Fibroblast of peridontal ligament (primary cell): ENCODE data around the gene ERV3-1.
"Not testable (repeated sequence)": the region's sequence is repeated elsewhere in the genome, so short reads cannot be mapped to it uniquely, and the experiment has no call there.

Experiments
- DNase-seq: peaks from one replicate; pipeline ENCODE4 v3.0.0-alpha.2; 2010; ENCODE audit errors: extremely low read depth

Gene ERV3-1, protein sequence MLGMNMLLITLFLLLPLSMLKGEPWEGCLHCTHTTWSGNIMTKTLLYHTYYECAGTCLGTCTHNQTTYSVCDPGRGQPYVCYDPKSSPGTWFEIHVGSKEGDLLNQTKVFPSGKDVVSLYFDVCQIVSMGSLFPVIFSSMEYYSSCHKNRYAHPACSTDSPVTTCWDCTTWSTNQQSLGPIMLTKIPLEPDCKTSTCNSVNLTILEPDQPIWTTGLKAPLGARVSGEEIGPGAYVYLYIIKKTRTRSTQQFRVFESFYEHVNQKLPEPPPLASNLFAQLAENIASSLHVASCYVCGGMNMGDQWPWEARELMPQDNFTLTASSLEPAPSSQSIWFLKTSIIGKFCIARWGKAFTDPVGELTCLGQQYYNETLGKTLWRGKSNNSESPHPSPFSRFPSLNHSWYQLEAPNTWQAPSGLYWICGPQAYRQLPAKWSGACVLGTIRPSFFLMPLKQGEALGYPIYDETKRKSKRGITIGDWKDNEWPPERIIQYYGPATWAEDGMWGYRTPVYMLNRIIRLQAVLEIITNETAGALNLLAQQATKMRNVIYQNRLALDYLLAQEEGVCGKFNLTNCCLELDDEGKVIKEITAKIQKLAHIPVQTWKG

DNA sequence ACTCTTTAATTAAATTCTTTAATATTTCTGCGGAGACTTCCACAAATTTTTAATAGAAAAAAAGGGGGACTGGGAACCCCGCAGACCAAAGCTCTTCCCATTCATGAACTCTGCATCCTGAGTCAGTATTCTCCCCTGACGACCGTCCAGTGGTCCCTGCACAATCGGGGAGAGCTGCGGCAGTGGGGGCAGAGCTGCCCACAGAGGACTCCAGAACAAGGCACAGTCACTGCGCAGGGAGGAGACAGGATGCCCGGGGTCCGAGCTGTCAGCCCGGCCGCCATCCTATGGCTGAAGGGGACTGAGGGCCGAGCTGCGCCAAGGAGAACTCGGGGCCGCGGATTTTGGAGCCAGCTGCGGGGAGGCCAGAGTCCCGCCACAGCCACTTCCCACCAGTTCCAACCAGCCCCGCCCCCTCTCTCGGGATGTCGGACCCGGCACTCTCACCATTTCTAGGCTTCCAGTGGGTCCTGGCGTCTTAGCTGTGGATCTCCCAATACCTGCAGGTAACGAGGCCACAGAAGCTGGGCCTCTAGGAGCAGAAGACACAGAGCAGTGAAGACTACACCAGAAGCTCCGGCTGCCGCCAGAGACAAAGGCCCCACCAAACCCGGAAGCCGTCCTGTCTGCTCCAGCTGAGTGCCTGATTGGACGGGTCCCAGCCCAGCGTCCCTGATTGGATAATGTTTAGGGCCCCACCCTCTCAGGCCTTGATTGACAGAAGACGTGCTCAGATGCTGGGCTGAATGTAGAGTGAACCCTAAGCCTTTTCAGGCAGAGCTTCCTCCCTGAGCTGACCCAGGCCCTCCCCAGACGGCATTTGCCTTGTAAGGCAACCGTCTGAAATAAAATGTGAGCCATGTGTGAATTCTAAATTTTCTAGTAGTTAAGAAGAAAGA is at the start of gene ERV3-1:
Gene ERV3-1 (minus strand): TSS at position 594 of the 899 bp plus-strand sequence. CDS start 13,661 bp downstream, outside the sequence.
- DNase-seq: peak; percentile 94

DNA sequence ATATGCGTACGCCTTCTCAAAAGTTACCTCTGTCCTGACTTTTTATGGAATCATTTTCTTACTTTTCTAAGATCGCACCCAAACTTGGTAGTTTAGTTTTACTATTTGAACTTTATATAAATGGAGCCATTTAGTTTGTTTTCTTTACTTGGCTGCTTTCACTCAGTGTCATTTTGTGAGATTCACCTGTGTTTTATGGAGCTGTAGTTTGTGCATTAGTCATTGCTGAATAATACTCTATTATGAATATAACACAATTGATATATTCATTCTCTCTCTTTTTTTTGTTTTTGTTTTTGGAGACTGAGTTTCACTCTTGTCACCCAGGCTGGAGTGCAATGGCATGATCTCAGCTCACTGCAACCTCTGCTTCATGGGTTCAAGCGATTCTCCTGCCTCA is 49.3 kb upstream of the ERV3-1 start:
- not testable (repeated sequence) for DNase-seq

DNA sequence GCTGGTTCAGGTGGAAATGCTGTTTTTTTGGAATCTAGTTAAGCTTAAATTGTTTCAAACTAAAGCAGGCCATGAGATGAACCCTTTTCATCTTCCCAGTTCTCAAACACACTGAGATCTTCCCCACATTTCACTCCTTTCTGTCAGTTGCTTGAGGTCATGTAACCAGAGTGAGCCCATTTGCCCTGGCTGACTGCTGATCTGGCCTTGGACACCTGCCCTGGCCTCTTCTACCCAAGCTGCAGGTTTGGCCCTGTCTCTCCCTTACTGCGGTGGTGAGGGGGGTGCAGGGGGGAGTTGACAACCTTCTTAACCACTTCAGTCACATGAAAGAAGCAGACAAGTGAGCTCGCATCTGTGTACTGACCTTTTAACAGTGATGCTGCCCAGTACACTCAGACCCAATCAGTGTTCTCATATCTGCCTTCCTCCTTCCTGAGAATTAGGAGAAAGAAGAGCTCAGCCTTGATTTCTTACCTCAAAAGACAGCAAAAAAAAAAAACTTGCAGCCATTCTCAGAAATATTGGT is 48.0 kb upstream of the ERV3-1 start:
- DNase-seq: not testable (repeated sequence)

DNA sequence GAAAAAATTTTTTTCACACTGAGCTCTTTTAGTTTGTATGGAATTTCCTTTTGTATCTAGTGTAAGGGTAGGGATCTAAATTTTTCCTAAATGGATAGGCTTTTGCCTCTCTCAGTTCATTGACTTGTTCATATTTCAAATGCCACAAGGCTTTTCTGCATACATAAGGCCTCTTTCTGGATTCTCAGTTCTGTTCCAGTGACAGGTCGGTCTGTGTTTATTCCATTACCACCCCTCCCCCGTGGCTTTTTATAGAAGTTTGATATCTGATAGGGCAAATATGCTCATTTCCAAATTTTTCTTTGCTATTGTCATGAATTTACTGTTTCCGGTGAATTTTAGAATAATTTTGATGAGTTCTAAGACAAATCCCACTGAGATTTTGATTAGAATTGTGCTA is 45.2 kb upstream of the ERV3-1 start:
- not testable (repeated sequence) for DNase-seq

DNA sequence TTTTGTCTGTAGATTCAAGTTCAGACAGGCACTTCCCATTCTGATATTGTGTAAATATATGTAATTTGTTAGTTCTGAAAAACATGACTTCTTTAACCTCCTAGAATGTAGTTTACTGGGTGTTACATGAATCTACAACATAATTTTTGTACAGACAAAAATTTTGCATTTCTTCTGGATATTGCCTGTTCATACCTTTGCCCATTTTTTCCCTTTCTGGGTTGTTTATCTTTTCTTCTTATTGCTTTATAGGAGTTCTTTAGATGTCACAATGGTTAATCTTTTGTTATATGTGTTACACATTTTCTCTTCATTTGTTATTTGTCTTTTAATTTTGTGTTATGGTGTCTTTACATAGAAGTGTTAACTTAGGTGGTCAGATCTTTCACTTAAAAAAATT is 44.7 kb upstream of the ERV3-1 start:
- DNase-seq: not testable (repeated sequence)

DNA sequence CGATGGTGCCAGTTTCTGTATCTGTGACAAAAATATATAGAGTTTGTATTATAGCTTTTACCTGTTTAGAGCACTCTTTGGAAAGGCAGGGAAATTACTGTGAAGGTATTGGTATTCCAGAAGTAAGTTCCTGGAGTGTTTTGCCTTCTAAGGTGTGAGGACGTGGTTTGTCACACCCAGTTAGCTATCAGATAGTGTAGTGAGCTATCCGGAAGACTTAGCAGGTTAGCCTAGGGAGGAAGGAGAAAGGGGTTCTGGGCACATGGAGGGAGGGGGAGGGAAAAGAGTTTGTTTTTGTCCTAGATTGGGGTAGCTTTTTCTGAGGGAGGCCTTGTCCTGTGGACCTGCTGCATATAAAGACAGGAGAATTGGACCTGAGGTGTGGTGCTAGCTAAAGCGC is 39.8 kb upstream of the ERV3-1 start:
- DNase-seq: not testable (repeated sequence)

DNA sequence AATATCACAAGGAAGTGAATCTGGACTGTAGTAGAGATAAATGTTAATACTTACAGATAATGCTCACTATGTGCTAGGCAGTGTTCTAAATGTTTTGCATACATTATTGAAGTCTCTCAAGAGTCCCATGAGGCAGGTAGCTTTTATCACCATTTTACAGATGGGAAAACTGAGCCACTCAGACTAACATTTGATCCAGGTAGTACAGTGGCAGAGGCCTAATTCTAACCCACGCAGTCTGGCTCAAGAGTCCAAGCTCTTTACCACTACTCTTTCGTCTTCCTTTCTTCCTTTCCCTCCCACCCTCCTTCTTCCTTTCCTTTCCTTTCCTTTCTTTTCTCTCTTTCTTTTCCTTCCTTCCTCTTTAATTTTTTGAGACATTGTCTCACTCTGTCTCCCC is 39.1 kb upstream of the ERV3-1 start:
- not testable (repeated sequence) for DNase-seq

DNA sequence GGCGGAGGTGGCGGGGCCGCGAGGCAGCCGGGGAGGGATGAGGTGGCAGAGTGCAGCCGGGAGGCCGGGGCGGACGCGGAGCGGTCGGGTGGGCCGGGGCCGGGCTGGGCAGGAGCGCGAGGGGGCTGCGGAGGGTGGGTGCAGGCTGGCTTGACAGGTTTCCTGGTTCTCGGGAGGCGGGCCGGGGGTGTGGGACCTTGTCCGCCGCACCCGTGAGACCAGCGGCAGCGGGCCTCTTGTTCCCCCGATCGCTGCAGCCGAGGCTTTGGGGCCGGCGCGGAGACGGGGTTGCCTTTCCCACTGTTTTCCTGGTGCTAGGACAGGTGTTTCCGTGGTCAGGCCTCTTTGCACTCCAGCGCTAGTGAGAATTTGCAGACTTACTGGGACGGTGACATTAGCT is 32.3 kb upstream of the ERV3-1 start:
- DNase-seq: peak; percentile 8

DNA sequence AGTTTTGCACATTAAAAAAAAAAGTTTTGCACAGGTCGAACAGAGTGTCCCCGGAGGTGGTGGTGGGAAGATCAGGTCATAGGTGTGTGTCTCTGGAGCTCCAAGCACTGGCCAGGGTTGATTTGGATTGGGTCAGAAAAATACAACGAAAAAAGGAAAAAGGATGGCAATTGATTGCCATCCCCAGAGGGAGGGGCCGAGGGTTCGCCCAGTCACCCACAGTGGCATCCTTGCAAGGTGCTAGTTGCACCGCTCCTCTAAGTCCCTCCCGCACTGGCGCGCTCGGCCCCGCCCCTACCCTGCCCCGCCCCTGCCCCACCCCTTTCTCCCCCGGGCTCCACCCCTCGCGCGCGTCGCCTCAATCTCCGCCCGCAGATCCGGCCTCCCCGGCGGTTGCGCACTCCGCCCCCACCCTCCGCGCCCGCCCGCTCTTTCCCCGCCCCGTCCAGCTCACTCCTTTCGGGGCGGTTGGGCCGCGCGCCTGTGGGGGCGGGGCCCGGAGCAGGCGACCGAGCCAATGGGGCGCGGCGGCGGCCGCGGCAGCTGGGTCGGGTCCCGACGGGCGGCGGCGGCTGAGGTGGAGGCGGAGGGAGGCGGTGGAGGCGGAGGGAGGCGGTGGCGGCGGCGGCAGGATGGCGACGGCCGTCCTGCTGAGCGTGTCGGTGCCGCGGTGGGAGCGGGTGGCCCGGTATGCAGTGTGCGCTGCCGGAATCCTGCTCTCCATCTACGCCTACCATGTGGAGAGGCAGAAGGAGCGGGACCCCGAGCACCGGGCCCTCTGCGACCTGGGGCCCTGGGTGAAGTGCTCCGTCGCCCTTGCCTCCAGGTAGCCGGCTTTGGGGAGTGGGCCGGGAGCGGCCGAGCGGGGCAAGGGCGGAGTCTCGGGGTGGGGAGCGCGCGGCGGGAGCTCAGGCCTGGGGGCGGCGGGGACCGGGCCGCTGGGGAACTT is 31.5 kb upstream of the ERV3-1 start:
- DNase-seq: peak; percentile 80

DNA sequence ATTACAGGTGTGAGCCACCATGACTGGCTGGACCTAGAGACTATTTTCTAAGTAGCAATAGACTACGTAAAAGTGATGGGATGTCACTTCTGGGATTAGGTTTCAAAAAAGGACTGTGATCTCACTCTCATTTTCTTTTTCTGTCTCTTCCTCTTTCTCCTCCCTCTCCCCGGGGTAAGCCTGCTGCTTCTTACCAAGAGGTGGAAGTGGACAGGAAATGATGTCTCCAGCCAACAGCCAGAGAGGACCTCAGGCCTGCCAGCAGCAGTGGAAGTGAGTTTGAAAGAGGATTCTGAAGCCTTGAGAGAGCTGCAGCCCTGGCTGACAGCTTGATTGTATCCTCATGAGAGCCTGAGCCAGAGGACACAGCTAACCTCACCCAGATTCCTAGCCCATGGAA is 30.0 kb upstream of the ERV3-1 start:
- not testable (repeated sequence) for DNase-seq

DNA sequence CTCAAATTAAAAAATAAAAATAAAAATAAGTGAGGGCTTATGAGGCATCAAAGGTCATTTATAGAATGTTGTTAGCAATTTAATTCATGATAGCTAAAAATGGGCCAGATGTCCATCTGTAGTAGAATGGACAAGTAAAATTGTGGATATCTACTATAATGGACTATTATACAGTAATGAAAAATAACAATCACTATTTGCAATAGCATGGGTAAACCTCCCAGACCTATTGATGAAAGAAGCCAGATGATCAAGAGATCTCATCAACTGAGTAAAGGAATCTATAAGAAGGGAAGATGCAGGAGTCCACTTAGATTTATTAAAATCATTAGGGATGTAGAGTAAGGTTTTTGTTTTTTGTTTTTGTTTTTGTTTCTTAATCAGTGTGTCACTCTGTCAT is 29.0 kb upstream of the ERV3-1 start:
- not testable (repeated sequence) for DNase-seq

DNA sequence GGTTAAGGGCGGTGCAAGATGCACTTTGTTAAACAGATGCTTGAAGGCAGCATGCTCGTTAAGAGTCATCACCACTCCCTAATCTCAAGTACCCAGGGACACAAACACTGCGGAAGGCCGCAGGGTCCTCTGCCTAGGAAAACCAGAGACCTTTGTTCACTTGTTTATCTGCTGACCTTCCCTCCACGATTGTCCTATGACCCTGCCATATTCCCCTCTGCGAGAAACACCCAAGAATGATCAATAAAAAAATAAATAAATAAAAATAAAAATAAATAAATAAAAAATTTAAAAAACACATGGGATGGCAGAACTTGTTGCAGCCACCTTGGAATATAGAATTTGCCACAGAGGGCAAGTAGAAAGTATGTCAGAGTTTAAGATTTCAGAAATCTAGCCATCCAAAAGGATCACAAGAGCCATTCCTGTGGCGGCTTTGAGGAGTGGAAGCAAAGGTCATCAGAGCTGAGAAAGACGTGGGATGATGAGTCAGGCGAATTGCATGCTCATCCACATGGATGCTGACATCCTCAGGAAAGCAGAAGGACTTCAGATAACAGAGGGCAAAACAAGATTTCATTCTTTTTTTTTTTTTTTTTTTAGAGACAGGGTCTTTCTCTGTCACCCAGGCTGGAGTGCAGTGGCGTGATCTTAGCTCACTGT is 27.8 kb upstream of the ERV3-1 start:
- peak; percentile 13 for DNase-seq

DNA sequence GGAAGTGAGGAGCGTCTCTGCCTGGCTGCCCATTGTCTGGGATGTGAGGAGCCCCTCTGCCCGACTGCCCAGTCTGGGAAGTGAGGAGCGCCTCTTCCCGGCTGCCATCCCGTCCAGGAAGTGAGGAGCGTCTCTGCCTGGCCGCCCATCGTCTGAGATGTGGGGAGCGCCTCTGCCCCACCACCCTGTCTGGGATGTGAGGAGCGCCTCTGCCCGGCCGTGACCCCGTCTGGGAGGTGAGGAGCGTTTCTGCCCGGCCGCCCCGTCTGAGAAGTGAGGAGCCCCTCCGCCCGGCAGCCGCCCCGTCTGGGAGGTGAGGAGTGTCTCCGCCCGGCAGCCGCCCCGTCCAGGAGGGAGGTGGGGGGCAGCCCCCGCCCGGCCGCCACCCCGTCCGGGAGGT is 26.9 kb upstream of the ERV3-1 start:
- DNase-seq: not testable (repeated sequence)

DNA sequence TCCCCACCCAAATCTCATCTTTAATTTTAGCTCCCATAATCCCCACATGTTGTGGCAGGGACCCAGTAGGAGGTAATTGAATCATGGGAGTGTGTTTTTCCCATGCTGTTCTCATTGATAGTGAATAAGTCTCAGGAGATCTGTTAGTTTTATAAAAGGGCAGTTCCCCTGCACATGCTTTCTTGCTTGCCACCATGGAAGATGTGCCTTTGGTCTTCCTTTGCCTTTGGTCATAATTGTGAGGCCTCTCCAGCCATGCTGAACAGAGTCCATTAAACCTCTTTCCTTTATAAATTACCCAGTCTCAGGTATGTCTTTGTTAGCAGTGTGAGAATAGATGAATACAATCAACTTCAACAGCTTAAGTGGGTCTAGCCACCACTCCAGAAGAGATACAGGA is 18.5 kb upstream of the ERV3-1 start:
- not testable (repeated sequence) for DNase-seq

DNA sequence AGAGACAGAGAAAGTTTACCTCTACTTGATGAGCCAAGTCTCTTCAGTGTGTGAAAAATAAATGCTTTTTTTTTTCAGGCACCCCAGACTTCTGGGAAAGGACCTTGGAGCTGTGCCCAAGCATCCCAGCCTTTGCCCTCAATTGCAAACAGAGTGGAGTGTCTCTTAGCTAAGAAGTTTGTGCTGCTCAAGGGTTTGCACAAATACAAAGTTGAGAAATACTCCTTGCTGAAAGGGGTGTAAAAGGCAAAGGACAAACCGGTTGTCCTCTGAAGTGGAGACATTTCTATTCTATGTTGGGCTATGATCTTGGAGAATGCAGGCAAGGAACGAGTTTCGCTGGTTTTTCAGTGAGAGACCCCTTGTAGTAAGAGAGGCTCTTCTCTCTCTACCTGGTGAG is 14.5 kb upstream of the ERV3-1 start:
- not testable (repeated sequence) for DNase-seq

DNA sequence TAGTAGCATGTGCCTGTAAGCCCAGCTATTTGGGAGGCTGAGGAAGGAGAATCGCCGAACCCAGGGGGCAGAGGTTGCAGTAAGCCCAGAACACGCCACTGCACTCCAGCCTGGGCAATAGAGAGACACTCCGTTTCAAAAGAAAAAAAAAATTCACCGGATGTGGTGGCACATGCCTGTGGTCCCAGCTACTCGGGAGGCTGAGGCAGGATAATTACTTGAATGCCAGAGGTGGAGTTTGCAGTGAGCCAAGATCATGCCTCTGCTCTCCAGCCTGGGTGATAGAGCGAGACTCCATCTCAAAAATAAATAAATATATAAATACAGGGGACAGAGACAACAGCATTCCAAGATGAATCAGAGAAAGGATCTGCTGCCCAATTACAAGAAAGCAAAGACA is 3.4 kb upstream of the ERV3-1 start:
- not testable (repeated sequence) for DNase-seq

DNA sequence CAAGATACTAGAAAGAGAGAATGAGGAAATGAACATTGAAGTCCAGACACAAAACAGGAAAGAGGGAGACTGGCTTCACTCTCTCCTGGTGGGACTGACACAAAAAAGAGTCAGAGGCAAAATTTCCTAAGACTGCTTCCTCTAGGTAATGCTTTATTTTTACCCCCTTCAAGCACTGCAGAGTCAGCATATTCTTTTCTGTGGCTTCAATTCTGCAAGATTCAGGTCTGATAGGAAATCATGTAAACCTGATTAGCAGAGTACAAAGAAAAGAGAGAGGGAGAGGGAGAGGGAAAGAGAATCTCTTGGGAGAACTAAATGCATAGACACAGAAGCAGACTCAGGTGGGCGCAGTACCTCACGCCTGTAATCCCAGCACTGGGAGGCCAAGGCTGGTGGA is 2.9 kb upstream of the ERV3-1 start:
- DNase-seq: not testable (repeated sequence)

DNA sequence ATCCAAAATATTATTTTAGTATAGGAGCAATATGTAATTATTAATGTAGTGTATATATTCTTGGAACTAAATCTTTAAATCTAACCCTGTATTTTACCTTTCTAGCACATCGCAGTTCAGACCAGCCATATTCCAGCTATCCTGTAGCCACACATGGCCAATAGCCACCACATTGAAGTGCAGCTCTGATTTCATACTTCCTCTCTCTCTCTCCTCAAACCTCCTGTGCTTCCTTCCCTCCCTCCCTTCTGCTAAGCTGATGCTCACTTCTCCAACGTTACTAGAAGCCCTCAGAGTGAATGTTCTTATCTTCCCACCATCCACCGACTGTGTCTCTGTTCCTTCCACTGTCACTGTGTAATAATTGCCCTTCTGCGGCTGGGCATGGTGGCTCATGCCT is 549 bp upstream of the ERV3-1 start:
- DNase-seq: not testable (repeated sequence)

DNA sequence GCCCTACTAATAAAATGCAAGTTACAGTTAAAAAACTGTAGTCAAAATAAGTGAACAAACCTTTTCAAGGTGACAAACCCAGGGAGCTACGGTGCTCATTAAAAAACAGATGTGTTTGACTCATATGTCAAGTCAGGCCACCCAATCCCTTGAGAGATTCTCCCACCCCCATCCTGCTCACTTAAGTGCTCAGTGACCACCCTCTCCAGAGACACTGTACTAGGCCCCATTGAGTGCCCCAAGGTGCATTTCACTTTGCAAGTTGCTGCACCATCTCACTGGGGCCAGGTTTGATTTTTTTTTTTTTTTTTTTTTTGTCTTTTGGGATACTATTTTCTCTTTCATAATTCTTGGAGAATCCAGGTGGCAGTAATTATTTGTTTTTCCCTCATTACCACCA is 1.9 kb downstream of the ERV3-1 start:
- DNase-seq: no peak

DNA sequence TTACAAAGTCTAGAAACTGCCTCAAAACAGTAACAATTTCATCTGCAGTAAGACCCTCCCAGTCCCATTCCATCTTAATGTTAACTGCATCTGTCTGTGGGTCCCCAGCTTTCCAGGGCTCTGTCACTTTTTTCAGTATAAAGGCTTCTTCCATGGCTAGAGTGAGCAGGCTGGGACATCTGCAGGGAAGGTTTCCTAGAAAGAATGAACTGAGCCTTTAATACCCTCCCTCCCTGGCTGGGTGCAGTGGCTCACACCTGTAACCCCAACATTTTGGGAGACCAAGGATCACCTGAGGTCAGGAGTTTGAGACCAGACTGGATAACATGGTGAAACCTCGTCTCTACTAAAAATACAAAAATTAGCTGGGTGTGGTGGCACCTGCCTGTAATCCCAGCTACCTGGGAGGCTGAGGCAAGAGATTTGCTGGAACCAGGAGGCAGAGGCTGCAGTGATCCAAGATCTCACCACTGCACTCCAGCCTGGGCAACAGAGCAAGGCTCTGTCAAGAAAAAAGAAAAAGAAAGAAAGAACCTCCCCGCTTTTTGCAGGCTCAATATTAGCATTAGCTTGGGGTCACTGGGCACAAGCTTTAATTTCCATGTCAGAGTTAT is 3.4 kb downstream of the ERV3-1 start:
- no peak for DNase-seq
